GM12875 (cell line): ENCODE data around the gene TC2N.

Experiments
- H3K4me3 ChIP-seq: one replicate; pipeline ENCODE4 v1.5.1; 2011; ENCODE audit warnings: low read depth, low read length, control low read depth
- CTCF ChIP-seq: IDR thresholded peaks from 2 replicates; pipeline ENCODE4 v1.5.1; 2011; ENCODE audit warnings: low read depth, mild to moderate bottlenecking, control low read depth, inconsistent platforms, low read length, moderate library complexity, borderline replicate concordance; ENCODE audit not compliant: insufficient read depth

TC2N gene

GRCh38 chr14:91731986-91732385 lies 135.3 kb downstream of the TC2N start, which contains the start of gene CATSPERB:
Gene CATSPERB, minus strand, starts transcription at chr14:91732086. Its CDS starts 2,607 bp downstream, at chr14:91729479.
- H3K4me3 ChIP-seq, result no peak within 1 kb of the TSS
- TF ChIP-seq CTCF, result no peak

GRCh38 chr14:91731018-91731417 lies 136.3 kb downstream of the TC2N start:
- no peak for TF ChIP-seq CTCF
- H3K4me3 ChIP-seq, result no peak overlapping the region

DNA sequence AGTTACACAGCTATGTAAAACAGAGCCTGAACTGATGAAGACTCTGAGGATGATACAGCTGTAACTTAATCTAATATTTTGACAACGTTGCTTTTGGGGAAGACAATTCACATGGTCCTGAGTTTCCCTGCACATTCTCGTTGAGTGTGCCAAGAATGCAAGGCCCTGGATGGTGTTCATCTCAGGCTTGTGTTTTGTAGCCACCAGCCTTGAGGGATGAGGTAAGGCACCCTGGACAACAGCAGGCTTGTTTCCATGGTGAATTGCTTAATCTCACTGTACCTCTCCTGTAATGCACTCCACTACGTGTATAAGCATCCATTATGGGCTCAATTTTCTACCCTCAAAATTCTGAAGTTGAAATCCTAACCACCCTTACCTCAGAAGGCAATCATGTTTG lies 137.6 kb downstream of the TC2N start:
- TF ChIP-seq CTCF, result no peak

More for the DNA sequence above, 137.6 kb downstream of the TC2N start:
- no peak overlapping the region for H3K4me3 ChIP-seq
